ENCODE measurements around the gene IGHMBP2. TPM values are rescaled to one million over a fixed set of nuclear protein-coding genes. Genes with fewer than 3 reads are reported as not detected.
A peak's percentile ranks its signal among the peaks of the same experiment; 100 is the strongest.

The IGHMBP2 gene
- total RNA-seq, 1 donor, result 10.9 TPM

DNA sequence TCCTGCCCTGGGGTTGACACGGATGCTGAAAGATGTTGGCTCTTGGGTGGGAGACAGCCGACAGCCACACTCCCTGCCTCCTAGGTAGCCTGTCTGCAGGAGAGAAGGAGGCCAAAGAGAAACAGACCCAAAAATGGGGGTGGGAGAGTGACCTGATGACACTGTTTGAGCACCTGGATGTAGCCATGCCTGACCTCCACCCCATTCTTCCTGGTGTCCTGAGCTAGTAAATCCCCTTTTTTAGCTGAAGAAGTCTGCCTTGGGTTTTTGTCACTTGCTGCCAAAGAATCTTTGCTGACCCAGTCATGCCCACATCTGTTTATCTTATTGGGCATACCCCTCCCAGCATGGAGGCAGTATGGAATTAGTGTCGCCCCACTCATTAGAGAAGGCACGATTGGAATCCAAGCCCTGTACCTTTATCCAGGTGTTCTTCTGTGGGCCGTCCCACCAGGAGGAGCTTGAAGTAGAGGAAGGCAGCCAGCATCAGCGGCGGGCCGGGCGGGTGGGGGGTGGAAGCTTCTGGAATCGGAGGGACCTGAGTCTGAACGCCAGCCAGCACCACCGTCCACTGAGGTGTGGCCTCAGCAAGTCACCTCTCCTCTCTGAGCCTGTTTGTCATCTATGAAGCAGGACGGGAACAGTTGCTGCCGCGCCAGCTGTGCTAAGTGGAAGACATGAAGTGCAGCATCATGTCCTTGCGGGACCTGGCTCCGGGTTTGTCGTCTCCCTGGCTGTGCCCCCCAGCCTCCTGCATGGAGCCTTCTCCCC is 37.8 kb downstream of the IGHMBP2 start:
- H3K4me1 ChIP-seq (ENCODE audit: insufficient read depth, low read length), result peaks cover 18% of the 10 kb centered on the region
- no peak overlapping the region for H3K4me2 ChIP-seq (ENCODE audit: insufficient read depth, low read length)
- H3K9me3 ChIP-seq (ENCODE audit: low read depth, low read length), result no peaks in the 10 kb centered on the region
- TF ChIP-seq, protein P1, sequence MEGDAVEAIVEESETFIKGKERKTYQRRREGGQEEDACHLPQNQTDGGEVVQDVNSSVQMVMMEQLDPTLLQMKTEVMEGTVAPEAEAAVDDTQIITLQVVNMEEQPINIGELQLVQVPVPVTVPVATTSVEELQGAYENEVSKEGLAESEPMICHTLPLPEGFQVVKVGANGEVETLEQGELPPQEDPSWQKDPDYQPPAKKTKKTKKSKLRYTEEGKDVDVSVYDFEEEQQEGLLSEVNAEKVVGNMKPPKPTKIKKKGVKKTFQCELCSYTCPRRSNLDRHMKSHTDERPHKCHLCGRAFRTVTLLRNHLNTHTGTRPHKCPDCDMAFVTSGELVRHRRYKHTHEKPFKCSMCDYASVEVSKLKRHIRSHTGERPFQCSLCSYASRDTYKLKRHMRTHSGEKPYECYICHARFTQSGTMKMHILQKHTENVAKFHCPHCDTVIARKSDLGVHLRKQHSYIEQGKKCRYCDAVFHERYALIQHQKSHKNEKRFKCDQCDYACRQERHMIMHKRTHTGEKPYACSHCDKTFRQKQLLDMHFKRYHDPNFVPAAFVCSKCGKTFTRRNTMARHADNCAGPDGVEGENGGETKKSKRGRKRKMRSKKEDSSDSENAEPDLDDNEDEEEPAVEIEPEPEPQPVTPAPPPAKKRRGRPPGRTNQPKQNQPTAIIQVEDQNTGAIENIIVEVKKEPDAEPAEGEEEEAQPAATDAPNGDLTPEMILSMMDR (IDR thresholded peaks at IDR 0.05; ENCODE audit: extremely low read depth, low read depth, low read length), result no peak
- no peak overlapping the region for H3K27ac ChIP-seq (ENCODE audit: low read depth, low read length)
- no peak overlapping the region for H2AFZ ChIP-seq (ENCODE audit: low read length)
- no peaks in the 10 kb centered on the region for H3K27me3 ChIP-seq (ENCODE audit: insufficient read depth, low read length)
- no peaks in the 10 kb centered on the region for H3K79me2 ChIP-seq (ENCODE audit: insufficient read depth, low read length)
- H3K36me3 ChIP-seq (ENCODE audit: insufficient read depth, low read length), result peaks cover 22% of the 10 kb centered on the region
- H4K20me1 ChIP-seq (ENCODE audit: insufficient read depth, low read length), result no peaks in the 10 kb centered on the region
- DNase-seq (ENCODE audit: insufficient read length, low spot score, missing footprints), result peak; percentile 56
- H3K4me3 ChIP-seq (ENCODE audit: insufficient read depth, low read length), result no peak overlapping the region

DNA sequence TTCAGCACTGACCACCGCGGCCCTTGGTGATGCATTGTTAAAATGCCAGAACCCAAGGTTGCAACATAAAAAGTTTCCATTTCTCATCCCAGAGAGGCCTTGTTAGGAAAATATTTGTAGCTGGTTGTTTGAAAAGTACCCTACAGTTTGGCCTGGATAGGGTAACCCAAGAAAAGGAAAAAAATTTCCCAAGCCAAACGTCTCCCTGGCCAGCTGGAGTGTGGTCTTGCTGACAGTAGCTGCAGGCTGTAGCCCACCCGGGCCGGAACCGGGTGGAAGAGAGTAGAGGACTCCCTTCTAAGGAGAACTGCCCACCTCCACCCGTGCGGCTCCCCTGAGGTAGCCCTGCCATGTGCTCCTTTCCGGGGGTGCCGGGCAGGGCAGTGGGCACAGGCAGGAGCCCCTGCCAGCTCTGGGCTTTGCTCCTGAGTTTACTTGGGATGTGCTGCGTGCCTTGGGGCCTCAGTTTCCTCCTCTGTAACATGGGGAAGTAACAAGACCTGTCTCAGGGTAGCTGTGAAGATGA is 38.5 kb downstream of the IGHMBP2 start:
- no peaks in the 10 kb centered on the region for H3K9me3 ChIP-seq (ENCODE audit: low read depth, low read length)
- H3K79me2 ChIP-seq (ENCODE audit: insufficient read depth, low read length), result no peaks in the 10 kb centered on the region
- DNase-seq (ENCODE audit: insufficient read length, low spot score, missing footprints), result peak; percentile 45
- H3K4me3 ChIP-seq (ENCODE audit: insufficient read depth, low read length), result no peak overlapping the region
- H4K20me1 ChIP-seq (ENCODE audit: insufficient read depth, low read length), result no peaks in the 10 kb centered on the region
- TF ChIP-seq, protein P1 (IDR thresholded peaks at IDR 0.05; ENCODE audit: extremely low read depth, low read depth, low read length), result no peak
- no peaks in the 10 kb centered on the region for H3K27me3 ChIP-seq (ENCODE audit: insufficient read depth, low read length)
- peaks cover 23% of the 10 kb centered on the region for H3K4me1 ChIP-seq (ENCODE audit: insufficient read depth, low read length)
- H3K27ac ChIP-seq (ENCODE audit: low read depth, low read length), result peak overlapping the region; percentile 14
- H3K36me3 ChIP-seq (ENCODE audit: insufficient read depth, low read length), result peaks cover 16% of the 10 kb centered on the region
- no peak overlapping the region for H2AFZ ChIP-seq (ENCODE audit: low read length)
- H3K4me2 ChIP-seq (ENCODE audit: insufficient read depth, low read length), result no peak overlapping the region

DNA sequence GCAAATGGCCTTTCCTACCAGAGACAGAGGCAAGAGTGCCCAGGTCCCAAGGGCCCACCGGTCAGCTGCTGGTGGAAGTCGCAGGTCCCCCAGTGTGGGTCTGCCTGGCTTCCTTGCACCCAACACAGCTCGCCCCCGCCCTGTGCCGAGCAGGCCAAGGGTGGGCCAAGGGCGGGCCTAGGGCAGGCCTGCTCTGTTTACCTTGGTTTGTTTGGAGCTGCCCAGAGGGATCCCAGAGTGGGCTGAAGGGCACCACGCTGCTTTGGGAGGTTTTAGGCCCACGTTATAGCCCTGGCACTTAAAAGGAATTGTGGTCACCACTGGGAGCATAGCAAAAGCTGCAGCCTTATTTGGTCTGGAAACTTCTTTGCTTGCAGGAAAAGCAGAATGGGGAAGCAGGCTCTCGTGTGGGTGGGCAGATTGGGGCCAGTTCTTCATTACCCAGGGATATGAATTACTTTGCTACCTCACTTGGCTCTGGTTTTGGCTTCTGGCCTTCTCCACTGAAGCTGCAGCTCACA is 39.1 kb downstream of the IGHMBP2 start:
- Histone ChIP-seq H2AFZ (ENCODE audit: low read length) (no peak overlapping the region), H3K36me3 (ENCODE audit: insufficient read depth, low read length) (peaks cover 11% of the 10 kb centered on the region), H3K4me3 (ENCODE audit: insufficient read depth, low read length) (no peak overlapping the region), H3K27me3 (ENCODE audit: insufficient read depth, low read length) (no peaks in the 10 kb centered on the region), H3K4me2 (ENCODE audit: insufficient read depth, low read length) (no peak overlapping the region), H3K27ac (ENCODE audit: low read depth, low read length) (peak overlapping the region; percentile 14), H4K20me1 (ENCODE audit: insufficient read depth, low read length) (no peaks in the 10 kb centered on the region), H3K9me3 (ENCODE audit: low read depth, low read length) (no peaks in the 10 kb centered on the region), H3K79me2 (ENCODE audit: insufficient read depth, low read length) (no peaks in the 10 kb centered on the region), H3K4me1 (ENCODE audit: insufficient read depth, low read length) (peaks cover 23% of the 10 kb centered on the region)
- peak; percentile 85 for DNase-seq (ENCODE audit: insufficient read length, low spot score, missing footprints)
- TF ChIP-seq, protein P1 (IDR thresholded peaks at IDR 0.05; ENCODE audit: extremely low read depth, low read depth, low read length), result no peak

DNA sequence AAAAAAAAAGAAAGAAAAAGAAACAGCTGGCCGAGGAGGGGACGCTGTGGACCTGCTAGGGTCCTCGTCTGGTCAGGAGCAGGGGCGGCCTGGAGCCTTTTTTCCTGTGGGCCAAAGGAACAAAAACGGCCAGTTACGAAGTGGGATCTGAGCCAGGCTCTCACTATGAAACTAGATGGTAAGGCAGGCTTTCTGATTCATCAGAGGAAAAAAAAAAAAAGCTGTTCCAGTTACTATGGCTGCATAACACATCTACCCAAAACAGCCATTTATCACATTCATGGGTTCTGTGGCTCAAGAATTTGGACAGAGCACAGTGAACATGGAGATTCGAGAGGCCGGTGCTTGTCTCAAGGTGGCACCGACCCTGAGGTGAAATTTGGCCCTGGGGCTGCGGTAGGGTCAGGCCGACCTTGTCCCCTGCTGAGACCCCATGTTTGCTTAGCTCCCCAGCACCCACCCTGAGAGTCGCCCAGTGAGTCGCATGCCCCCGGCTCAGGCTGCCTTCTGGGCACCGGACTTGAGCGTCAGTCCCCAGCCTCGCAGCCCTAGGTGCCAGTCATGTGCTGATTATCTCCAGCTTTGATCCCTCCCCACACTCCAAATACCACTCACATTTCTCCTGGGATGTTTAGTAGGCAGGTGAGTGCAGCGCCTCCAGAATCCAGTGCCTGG is 42.9 kb downstream of the IGHMBP2 start:
- H3K27ac ChIP-seq (ENCODE audit: low read depth, low read length), result peak overlapping the region; percentile 81
- H2AFZ ChIP-seq (ENCODE audit: low read length), result no peak overlapping the region
- TF ChIP-seq, protein P1 (IDR thresholded peaks at IDR 0.05; ENCODE audit: extremely low read depth, low read depth, low read length), result no peak
- H3K9me3 ChIP-seq (ENCODE audit: low read depth, low read length), result no peaks in the 10 kb centered on the region
- no peaks in the 10 kb centered on the region for H3K36me3 ChIP-seq (ENCODE audit: insufficient read depth, low read length)
- H3K79me2 ChIP-seq (ENCODE audit: insufficient read depth, low read length), result no peaks in the 10 kb centered on the region
- H3K27me3 ChIP-seq (ENCODE audit: insufficient read depth, low read length), result no peaks in the 10 kb centered on the region
- peaks cover 23% of the 10 kb centered on the region for H3K4me1 ChIP-seq (ENCODE audit: insufficient read depth, low read length)
- DNase-seq (ENCODE audit: insufficient read length, low spot score, missing footprints), result peak; percentile 97
- H3K4me3 ChIP-seq (ENCODE audit: insufficient read depth, low read length), result peak overlapping the region; percentile 1
- no peaks in the 10 kb centered on the region for H4K20me1 ChIP-seq (ENCODE audit: insufficient read depth, low read length)
- H3K4me2 ChIP-seq (ENCODE audit: insufficient read depth, low read length), result peak overlapping the region; percentile 64

Data from osteoblast (primary cell).